Smooth muscle cell (in vitro differentiated cells): ENCODE data around the gene MAPT. TPM values are rescaled to one million over a fixed set of nuclear protein-coding genes. Genes with fewer than 3 reads are reported as not detected.
"Not testable (repeated sequence)": the region's sequence is repeated elsewhere in the genome, so short reads cannot be mapped to it uniquely, and the experiment has no call there.

Experiments used
- DNase-seq: peaks from one replicate; lab custom pipeline; 2025; ENCODE audit not compliant: unreplicated experiment; lab: John Stamatoyannopoulos, UW
- H2AFZ ChIP-seq: fragments of 200-600 bp; sonication (generic); 2 replicates; pipeline ENCODE4 v1.6.0; 2016; ENCODE audit warnings: antibody characterized with exemption, low read depth, mild to moderate bottlenecking
- H3F3A ChIP-seq: fragments of 200-600 bp; sonication (generic); 2 replicates; pipeline ENCODE4 v1.6.0; 2017; ENCODE audit warnings: antibody characterized with exemption, low read depth
- H3K27ac ChIP-seq: fragments of 200-600 bp; sonication (generic); 2 replicates; pipeline ENCODE4 v1.5.1; 2016; ENCODE audit warnings: low read depth, mild to moderate bottlenecking
- H3K27me3 ChIP-seq: fragments of 200-600 bp; sonication (generic); 2 replicates; pipeline ENCODE4 v1.6.1; 2016; ENCODE audit warnings: low read depth, mild to moderate bottlenecking
- H3K36me3 ChIP-seq: fragments of 200-600 bp; sonication (generic); 2 replicates; pipeline ENCODE4 v1.5.1; 2016; ENCODE audit warnings: low read depth
- H3K4me1 ChIP-seq: fragments of 200-600 bp; sonication (generic); 2 replicates; pipeline ENCODE4 v1.5.1; 2016; ENCODE audit warnings: low read depth
- H3K4me2 ChIP-seq: fragments of 200-600 bp; sonication (generic); 2 replicates; pipeline ENCODE4 v1.6.0; 2016; ENCODE audit warnings: mild to moderate bottlenecking
- H3K4me3 ChIP-seq: fragments of 200-600 bp; sonication (generic); 2 replicates; pipeline ENCODE4 v1.5.1; 2016; ENCODE audit warnings: mild to moderate bottlenecking
- H3K79me2 ChIP-seq: fragments of 200-600 bp; sonication (generic); 2 replicates; pipeline ENCODE4 v1.6.0; 2016; ENCODE audit warnings: low read depth, mild to moderate bottlenecking
- H3K9ac ChIP-seq: fragments of 200-600 bp; sonication (generic); 2 replicates; pipeline ENCODE4 v1.6.0; 2016; ENCODE audit warnings: low read depth
- H3K9me3 ChIP-seq: fragments of 200-600 bp; sonication (generic); replicated peaks from 2 replicates; pipeline ENCODE4 v1.5.1; 2016; ENCODE audit warnings: low read depth
- H4K20me1 ChIP-seq: fragments of 200-600 bp; sonication (generic); 2 replicates; pipeline ENCODE4 v1.6.0; 2016; ENCODE audit warnings: low read depth
- WGBS: methylation state at CpG from one replicate; pipeline ENCODE4 v1.1.7; 2016; ENCODE audit warnings: low lambda C conversion rate; 5-methylcytosine and 5-hydroxymethylcytosine counted together
- polyA plus RNA-seq: library from polyadenylated mRNA; unstranded; fragments of >200 nt; fragmentation: Nextera tagmentation; extraction: Ambion mirVana; gene quantifications from 2 replicates; pipeline ENCODE4 v1.2.1, GENCODE V29; 2016
- total RNA-seq: library from RNA; depleted of rRNA; stranded (reverse); fragments of >200 nt; gene quantifications from 2 replicates; pipeline ENCODE4 v1.2.3, GENCODE V29; 2014
- TF ChIP-seq, protein P1 (sequence below): fragments of 200-600 bp; sonication (generic); IDR thresholded peaks from 2 replicates; pipeline ENCODE4 v1.5.1; 2017; ENCODE audit warnings: borderline replicate concordance, mild to moderate bottlenecking, antibody characterized with exemption; ENCODE audit not compliant: insufficient read depth, poor library complexity, severe bottlenecking

MAPT gene
- total and polyA plus RNA-seq, 2 experiments from 2014 or later: 0.49 to 1.7 TPM

DNA sequence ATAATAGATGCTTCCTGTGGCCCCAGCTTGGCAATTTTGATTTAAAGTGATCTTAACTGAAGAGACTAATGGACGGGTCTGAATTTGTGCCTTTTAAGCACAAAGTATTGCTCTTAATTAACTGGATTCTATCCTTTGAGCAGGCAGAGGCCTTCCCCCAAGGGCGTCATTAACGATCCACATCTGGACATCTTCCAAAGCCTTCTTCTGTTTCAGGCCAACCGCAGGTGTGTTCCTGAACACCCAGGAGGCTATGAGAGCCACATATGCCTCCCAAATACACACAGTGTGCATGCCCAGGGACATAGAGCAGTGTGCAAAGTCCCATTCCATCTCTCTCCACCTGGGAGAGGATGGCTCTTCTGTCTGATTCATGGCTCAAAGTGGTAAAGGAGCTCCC is 42.3 kb downstream of the MAPT start:
- no peak overlapping the region for H2AFZ ChIP-seq
- no peaks in the 10 kb centered on the region for H3K4me1 ChIP-seq
- WGBS: 81% methylated on average over 4 of the region's 4 CpGs
- no peaks in the 10 kb centered on the region for H3K79me2 ChIP-seq
- H3K9me3 ChIP-seq: no peaks in the 10 kb centered on the region
- H3F3A ChIP-seq: no peaks in the 10 kb centered on the region
- H3K27ac ChIP-seq: no peak overlapping the region
- no peaks in the 10 kb centered on the region for H4K20me1 ChIP-seq
- DNase-seq: no peak
- H3K4me2 ChIP-seq: no peak overlapping the region
- H3K36me3 ChIP-seq: no peaks in the 10 kb centered on the region
- no peak overlapping the region for H3K4me3 ChIP-seq
- no peaks in the 10 kb centered on the region for H3K27me3 ChIP-seq
- TF ChIP-seq, protein P1, sequence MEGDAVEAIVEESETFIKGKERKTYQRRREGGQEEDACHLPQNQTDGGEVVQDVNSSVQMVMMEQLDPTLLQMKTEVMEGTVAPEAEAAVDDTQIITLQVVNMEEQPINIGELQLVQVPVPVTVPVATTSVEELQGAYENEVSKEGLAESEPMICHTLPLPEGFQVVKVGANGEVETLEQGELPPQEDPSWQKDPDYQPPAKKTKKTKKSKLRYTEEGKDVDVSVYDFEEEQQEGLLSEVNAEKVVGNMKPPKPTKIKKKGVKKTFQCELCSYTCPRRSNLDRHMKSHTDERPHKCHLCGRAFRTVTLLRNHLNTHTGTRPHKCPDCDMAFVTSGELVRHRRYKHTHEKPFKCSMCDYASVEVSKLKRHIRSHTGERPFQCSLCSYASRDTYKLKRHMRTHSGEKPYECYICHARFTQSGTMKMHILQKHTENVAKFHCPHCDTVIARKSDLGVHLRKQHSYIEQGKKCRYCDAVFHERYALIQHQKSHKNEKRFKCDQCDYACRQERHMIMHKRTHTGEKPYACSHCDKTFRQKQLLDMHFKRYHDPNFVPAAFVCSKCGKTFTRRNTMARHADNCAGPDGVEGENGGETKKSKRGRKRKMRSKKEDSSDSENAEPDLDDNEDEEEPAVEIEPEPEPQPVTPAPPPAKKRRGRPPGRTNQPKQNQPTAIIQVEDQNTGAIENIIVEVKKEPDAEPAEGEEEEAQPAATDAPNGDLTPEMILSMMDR: no peak
- H3K9ac ChIP-seq: no peak overlapping the region

DNA sequence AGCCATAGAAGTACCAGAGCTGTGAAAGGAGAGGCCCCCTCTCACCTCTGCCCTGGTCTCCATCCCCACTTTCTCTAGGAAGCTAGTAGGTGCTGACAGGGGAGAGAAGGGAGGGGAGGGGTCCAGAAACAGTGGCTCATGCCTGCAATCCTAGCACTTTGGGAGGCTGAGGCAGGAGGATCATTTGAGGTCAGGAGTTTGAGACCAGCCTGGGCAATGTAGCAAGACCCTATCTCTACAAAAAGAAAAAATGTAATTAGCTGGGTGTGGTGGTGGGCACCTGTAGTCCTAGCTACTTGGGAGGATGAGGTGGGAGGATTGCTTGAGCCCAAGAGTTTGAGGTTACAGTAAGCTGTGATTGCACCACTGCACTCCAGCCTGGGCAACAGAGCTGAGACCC is 42.8 kb downstream of the MAPT start:
- H4K20me1 ChIP-seq, DNase-seq, H3K4me3 ChIP-seq, H3K4me1 ChIP-seq, H3K27ac ChIP-seq, H2AFZ ChIP-seq, H3K4me2 ChIP-seq, H3K9ac ChIP-seq, H3F3A ChIP-seq, H3K27me3 ChIP-seq, H3K36me3 ChIP-seq, H3K9me3 ChIP-seq, H3K79me2 ChIP-seq: not testable (repeated sequence)

- Histone ChIP-seq H3F3A (no peaks in the 10 kb centered on the region), H3K4me2 (no peak overlapping the region), H3K27ac (no peak overlapping the region), H3K4me3 (no peak overlapping the region), H3K27me3 (no peaks in the 10 kb centered on the region), H2AFZ (no peak overlapping the region), H3K4me1 (no peaks in the 10 kb centered on the region), H3K9me3 (no peaks in the 10 kb centered on the region), H3K9ac (no peak overlapping the region), H4K20me1 (no peaks in the 10 kb centered on the region), H3K36me3 (no peaks in the 10 kb centered on the region), H3K79me2 (no peaks in the 10 kb centered on the region)
- TF ChIP-seq, protein P1: no peak
- no peak for DNase-seq
- WGBS: 32% methylated on average over 5 of the region's 5 CpGs
Measured at GRCh38 chr17:45939395-45939794, 45.0 kb downstream of the MAPT start.

DNA sequence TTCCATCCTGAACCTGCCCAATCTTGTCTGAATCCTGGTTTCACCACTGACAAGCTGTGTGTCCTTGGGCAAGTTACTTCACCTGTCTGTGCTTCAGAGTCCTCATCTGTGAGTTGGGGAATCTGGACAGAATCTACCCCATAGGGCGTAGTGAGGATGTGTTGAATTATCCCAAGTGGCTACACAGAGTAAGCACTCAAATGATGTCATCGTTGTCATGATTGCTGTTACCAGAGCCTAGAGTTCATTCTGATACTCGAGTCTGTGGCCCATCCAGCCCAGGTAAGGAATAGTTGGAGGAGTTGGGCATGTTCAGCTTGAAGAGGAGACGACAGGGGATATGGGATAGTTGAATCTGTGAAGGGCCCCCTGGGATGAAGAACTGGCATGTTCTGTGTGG is 45.9 kb downstream of the MAPT start:
- Histone ChIP-seq H3K4me1 (no peaks in the 10 kb centered on the region), H3K36me3 (no peaks in the 10 kb centered on the region), H2AFZ (no peak overlapping the region), H3K4me3 (no peak overlapping the region), H3F3A (no peaks in the 10 kb centered on the region), H3K4me2 (no peak overlapping the region), H4K20me1 (no peaks in the 10 kb centered on the region), H3K27ac (no peak overlapping the region), H3K27me3 (no peaks in the 10 kb centered on the region), H3K9me3 (no peaks in the 10 kb centered on the region), H3K9ac (no peak overlapping the region), H3K79me2 (no peaks in the 10 kb centered on the region)
- no peak for DNase-seq
- 84% methylated on average over 4 of the region's 4 CpGs for WGBS
- TF ChIP-seq, protein P1: no peak
